LoVo (cell line): Measurements from ENCODE around the gene RGMA.
A peak's percentile ranks its signal among the peaks of the same experiment; 100 is the strongest.
"Not testable (repeated sequence)": the region's sequence is repeated elsewhere in the genome, so short reads cannot be mapped to it uniquely, and the experiment has no call there.

ENCODE experiments used
- DNase-seq: peaks from one replicate; pipeline ENCODE4 v3.0.0-alpha.2; 2016; ENCODE audit warnings: low spot score

Gene RGMA

DNA sequence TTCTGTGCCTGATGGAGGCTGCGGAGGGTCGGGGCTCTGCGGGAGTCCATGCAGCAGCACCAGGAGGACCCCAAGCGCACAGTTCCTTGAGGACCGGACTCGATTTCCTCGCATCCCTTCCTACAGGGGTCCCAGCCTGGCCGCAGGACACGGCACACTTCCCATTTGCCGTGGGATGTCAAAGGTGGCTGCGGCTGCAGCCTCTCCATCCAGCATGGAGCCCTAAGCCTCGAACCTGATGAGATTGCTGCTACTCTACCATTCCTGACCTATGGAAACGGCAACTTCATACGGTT is 40.6 kb downstream of the RGMA start:
- no peak for DNase-seq

DNA sequence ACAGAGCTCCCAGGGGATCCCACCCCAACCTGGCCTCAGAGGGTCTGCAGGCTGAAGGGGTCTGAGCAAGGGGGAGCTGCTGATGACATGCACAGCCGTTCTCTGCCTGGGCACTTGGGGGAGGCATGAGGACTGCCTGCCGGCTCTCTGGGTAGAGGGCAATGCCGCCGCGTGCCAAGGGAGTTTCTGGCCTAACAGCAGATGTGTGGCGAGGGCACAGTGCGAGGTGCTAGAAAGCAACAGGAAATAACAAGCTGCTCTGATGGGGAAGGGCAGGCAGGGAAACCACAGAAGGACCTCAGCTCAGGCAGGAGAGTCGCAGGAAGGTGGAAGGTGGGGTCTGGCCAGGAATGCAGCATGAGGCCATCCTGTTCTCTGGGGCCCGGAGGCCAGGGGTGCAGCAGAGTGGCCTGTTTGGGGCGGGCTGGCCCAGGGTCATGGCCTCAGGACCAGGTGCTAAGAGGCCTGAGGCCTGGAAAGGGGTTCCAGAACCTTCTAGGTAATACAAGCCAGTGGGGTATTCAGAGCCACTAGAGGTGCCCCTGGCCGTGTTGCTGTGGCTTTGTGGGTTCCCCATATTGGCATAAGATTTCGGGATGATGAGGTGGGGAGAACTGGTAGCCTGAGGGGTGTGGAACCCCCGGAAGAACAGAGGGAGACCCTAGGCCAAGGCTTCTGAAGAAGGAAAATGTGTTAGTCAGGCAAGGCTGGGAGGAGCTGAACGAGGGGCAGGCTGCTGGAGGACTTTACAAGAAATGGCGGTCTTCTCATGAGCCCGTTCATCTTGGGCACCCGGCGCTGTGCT is 41.2 kb downstream of the RGMA start:
- DNase-seq = no peak

DNA sequence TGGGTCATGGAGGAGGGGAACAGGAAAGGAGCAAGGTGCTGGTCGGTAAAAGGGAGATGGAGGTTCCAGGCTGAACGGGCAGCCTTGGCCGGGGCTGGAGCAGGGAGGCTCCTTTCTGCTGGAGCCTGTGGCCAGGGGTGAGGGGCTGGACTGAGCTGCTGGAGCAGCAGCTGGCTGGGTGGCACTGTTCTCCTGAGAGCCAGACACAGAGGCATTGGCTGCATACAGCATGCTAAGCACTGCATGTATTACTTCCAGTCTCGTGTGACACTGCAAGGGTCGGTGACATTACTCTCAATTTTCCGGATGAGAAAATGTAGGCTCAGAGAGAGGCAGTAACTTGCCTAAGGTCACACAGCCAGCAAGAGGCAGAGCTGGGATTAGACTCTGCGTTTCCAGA is 42.3 kb downstream of the RGMA start:
- DNase-seq = no peak

DNA sequence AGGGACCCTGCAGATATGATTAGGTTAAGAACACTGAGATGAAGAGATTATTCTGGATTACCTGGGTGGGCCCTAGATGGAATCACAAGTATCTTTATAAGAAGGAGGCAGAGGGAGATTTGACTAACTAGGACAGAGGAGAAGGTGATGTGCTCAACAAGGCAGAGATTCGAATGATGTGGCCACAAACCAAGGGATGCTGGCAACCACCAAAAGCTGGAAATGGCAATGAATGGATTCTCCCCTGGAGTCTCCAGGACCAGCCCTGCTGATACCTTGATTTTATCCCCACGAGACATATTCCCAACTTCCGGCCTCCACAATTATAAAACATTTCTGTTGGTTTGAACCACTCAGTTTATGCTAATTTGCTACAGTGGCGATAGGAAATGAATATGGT is 42.9 kb downstream of the RGMA start:
- no peak for DNase-seq

DNA sequence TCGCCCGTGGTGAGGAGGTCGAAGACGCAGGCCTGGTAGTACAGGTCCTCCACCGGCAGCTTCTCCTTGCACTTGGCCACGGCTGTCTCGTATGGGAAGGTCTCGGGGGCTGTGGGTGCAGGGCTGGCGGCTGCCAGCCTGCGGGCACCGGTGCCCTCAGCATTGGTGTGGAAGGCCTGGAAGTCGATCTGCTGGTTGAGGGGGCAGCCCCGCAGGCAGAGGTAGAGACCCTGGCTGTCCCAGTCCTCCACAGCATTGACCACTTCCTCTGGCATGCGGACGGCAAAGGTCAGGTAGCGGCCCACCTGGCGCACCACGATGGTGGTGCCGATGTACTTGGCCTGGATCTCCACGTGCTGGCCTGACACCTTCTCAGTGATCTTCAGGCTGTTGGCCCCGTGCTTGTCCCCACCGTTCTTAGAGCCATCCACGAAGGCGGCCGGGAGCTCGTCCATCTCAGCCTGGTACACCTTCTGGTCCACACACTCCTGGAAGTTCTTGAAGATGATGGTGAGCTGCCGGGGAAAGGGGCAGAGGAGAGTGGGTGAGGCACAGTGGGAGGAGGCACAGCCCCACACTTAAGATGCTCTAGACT is 43.7 kb downstream of the RGMA start:
- no peak for DNase-seq

DNA sequence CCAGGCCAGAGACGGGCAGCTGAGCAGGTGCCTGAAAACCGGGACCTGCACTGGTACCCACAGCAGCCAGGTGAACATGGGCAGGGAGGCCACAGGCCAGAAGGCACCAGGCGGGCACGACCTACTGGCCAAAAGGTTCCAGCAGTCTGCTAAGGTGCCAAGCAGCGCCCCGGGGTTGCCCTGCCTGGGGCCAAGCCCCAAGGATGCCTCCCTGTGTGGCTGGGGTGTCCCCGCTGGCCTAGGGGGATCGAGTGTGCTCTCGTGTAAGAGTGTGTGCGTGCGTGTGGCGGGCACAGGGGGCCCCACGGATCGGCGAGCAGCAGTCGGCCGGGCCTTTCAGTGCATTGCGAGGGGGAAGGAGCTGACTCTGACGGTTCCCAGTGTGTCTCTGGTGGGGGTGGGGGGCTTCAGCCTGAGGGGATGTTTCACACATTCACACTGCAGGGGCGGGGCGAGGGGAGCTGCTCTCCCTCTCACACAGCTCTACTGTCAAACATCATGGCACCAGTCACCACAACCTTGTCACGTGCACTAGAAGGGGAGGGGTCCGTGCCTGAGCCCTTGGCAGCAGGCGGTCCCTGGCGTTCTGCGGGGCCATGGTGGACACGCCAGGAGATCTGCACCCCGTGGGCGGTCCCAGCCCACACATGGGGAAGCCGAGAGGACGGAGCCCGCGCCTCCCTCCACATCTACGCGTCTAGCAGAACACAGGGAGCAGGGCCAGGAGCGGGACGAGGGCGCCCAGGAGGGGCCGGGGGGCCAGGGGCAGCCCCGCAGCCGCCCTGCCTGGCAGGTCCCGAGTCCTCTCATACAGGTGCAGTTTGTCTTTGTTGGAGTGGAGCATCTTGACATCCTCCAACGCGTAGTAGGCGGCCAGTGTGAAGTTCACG is 44.5 kb downstream of the RGMA start:
- no peak for DNase-seq

DNA sequence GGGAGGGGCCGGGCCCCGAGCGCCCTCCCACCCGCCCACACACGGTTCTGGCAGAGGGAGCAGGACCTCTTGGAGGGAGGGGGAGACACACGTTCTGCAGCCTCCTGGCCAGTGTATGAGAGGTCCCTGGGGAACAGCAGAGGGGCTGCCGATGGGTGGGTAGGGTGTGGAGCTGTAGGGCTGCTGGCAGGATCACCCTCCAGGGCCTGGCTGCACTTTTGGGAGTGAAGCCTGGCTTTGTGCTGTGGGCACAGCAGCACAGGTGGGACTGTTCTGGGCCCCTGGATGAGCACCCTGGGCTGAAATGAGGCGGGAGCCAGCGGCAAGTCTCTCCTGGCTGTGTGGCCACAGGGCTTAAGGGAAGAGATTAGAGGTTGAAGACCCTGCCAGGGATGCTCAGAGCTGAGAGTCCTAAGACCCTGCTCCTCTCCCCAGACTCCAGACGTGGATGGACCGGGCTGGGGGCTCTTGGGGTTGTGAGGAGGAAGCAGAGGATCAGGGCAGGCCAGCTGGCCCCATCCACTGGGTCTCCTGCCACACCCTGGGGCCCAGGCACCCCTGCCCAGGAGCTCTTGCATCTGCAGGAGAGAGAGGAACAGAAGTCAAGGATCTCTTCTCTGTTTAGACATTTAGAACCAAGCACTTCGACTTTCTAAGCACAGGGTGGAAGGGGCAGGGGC is 45.2 kb downstream of the RGMA start:
- DNase-seq = no peak

DNA sequence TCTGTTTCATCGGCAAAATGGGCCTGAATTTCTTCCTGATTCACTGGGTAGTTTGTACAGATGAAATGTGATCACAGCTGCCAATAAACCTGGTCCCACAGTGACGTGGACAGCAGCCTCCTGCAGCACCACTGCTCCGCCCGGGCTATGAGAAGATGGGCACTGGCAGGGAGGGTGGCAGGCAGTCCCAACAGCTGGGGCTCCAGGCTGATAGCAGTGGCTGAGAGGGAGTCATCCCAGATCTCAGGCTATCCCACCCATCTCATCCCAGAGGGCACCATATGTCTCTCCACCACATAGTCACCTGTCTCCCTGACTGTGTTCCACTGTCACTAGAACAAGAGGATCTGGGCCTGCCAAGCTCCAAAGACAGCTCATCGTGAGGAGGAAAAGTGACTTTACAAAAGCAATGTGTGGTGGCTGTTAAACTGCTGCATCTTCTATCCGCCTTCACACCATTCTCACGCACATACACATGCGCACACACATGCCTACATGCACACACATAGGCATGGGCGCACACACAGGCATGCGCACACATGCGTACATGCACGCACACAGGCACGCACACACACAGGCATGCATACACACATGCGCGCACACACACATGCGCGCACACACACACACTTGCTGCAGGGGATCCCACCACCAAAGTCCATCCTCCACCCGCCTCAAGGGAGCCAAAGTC is 46.2 kb downstream of the RGMA start:
- DNase-seq = no peak

DNA sequence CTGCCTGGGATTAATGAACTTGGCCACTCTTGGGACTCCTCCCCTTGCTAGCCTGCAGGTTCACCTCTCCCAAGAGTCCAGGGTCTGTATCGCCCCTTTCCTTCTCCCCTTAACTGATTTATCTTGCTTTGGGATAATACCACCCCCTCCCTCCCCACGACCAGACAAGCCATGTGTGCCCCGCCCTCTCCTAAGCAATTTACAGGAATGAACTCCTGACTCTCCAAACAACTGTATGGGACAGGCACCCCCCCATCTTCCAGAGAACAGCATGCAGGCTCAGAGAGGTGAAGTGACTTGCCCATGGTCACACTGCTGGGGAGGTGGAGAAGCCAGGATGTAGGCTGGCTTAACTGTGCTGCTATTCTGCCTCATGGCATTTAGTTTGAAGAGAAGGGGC is 46.8 kb downstream of the RGMA start:
- DNase-seq = no peak

DNA sequence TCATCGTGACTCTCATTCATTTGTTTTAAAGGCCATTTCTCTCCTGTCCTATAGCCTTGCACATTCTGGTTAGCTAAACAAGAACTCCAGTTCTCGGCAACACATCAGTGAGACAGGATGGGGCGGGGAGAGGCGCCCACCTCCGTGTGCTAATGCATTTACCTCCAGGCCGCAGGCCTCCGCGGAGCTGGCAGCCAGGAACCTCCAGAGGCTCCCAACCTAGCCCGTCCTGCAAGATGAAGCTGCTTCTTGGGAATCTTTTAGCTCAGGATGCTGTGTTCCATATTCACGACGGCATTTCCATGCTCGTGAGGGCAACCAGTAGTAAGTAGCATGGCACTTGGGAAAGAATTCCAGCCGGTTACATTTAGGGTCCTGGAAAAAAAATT is 47.9 kb downstream of the RGMA start:
- no peak for DNase-seq

DNA sequence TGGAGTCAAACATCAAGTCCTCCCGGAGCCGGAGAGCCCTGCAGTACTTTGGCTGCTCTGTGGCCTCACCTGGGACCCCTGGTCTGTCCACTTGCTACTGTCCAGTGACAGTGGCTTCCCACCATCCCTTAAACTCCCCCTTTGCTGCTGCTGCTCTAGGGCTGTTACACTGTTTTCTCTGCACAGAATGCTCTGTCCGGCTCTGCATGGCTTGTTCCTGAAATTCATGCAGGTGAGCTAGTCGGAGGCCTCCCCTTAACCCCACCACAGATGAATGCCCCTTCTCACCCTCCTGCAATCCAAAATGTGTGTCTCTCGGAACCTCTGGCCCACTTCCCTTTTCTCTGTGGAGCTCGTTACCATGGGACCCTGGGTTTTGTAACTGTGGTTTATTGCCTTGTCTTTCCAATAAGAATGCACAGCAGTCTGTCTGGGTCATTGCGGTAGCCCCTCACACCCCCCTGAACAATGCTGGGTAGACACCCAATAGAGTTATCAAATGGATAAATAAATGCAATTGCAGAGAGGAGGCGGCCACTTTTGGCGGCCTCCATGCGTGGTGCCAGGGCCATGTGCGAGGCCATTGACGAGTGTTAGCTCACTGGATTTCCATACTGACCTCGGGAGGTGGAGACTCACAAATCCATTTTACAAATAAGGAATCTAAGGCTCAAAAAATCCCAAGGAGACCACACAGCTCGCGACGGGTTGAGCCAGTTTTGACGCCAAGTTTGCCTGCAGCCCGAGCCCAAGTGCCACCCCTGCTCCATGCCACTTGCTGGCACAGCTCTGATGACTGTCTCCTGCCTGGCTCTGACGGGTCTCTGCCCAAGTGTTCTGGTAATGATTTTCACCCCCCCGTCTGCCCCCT is 48.5 kb downstream of the RGMA start:
- DNase-seq = no peak

DNA sequence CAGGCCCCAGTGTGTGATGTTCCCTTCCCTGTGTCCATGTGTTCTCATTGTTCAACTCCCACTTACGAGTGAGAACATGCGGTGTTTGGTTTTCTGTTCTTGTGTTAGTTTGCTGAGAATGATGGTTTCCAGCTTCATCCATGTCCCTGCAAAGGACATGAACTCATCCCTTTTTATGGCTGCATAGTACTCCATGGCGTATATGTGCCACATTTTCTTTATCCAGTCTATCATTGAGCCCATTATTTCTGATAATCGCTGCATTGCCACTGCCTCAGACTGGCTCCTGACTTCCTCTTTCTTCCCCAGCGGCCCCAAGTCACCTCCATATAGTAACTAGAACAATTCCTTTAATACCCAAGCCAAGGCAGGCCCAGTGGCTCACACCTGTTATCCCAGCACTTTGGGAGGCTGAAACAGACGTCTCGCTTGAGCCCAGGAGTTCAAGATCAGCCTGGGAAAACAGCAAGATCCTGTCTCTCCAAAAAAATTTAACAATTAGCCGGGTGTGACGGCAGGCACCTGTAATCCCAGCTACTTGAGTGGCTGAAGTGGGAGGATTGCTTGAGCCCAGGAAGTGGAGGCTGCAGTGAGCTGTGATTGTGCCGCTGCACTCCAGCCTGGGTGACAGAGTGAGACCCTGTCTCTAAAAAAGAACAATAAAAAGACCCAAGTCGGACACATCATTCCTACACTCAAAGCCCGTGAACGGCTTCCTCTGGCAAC is 49.3 kb downstream of the RGMA start:
- DNase-seq = not testable (repeated sequence)

DNA sequence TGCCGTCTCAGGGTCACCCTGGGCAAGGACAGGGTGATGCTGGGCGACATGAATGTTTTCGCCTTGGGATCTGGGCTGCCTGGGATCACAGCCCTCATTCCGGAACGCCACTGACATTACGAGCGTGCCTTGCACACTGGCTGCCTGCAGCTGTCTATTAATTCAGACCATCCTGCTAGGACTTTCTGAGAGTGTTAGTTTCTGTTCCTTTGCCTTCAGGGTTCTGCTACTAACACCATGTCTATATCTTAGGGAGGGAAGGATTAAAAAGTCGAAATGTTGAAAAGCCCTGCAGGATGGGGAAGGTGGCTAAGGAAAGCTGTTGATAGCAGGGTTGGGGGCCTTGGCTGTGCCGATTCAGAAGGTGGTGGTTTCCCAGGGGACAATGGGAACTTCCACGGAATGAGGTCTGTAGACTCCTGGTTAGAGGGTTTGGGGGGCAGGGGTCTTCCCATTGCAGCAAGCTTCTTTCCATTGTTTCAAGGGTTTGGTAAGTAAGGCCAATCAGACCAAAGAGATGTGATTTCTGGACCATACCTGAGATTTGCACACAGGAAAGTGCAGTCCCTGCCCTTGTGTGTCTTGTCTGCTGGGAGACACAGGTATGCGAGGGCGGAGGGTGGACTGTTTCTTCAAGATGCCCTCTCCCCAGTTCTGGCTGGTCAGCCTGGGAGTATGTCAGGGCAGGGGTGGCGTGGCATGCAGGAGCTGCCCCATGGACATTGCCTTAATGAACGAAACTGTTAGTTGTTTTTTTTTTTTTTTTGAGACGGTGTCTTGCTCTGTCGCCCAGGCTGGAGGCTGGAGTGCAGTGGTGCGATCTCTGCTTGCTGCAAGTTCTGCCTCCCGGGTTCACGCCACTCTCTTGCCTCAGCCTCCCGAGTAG is 50.9 kb downstream of the RGMA start:
- no peak for DNase-seq

DNA sequence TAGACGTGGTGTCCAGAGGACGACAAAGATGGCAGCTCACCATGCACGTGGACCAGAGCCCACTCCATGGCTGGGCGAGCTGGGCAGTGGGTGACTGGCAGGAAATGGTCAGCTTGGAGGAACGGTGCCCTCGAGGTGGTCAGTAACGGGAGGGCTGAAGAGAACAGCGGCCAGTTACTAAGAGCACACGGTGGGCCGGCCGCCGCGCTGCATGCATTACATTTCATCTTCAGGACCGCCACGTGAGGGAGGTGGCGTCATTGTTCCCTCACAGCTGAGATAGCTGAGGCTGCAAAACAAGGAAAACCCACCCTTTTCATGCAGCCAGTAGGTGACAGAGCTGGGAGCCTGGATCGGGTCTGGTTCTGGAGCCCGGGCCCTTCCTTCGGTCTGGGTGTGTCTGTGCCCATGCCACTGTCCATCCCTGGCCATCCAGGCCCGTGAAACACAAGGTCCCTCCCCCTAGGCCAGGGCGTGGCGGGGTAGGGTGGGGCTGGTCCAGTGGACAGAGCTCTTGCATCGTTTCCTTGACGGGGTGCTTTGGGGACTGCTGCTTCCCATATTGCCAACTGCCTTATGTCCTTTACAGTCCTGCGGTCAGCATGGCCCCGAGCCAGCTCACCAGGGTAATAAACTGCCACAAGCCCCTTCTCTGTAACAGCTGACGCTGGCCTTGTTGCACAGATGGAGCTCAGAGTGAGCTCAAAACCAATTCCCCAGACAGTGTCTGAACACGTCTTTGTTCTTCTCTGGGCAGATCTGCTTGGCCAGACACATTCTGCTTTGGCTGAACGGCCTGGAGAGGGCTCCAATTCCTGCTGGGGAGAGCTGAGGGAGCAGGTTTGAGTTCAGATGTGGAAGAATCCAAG is 51.8 kb downstream of the RGMA start:
- DNase-seq = no peak

DNA sequence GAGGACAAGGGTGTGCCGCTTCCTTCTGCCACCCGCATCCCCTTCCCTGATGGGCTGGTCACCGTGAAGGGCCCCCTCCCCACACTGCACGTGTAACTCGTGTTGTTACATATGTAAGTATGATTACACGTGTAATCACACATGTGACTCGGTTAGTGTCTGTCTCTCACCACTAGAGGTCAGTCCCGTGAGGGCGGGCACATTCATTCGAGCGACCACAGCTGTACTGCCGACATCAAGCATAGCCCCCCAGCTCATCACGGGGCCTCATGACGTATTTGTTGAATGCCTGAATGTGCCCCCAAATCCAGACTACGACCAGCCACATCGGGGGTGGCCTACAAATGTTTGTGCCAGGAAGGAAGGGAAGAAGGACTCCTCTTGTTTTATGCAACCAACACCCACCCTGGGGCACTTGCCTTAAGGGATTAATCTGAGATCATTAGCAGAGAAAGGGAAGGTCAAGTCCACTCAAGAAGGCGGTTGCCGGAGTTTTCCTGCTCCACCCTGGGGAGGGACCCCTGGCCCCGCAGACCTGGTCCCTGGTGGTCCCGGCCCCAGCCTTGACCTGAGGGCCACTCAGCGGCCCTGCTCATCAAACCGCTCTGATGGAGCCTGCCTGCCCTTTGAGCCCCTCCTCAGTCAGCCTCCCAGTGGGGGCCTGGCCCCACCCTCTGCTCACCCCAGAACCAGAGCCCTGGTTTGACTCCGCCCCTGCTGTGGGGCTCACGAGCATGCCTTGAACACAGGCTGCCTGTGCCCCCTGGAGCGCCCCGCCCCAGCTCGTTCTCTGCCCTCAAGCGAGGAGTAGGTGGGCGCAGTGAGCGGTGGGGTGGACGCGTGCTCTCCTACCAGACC is 52.8 kb downstream of the RGMA start:
- DNase-seq = peak; percentile 22

DNA sequence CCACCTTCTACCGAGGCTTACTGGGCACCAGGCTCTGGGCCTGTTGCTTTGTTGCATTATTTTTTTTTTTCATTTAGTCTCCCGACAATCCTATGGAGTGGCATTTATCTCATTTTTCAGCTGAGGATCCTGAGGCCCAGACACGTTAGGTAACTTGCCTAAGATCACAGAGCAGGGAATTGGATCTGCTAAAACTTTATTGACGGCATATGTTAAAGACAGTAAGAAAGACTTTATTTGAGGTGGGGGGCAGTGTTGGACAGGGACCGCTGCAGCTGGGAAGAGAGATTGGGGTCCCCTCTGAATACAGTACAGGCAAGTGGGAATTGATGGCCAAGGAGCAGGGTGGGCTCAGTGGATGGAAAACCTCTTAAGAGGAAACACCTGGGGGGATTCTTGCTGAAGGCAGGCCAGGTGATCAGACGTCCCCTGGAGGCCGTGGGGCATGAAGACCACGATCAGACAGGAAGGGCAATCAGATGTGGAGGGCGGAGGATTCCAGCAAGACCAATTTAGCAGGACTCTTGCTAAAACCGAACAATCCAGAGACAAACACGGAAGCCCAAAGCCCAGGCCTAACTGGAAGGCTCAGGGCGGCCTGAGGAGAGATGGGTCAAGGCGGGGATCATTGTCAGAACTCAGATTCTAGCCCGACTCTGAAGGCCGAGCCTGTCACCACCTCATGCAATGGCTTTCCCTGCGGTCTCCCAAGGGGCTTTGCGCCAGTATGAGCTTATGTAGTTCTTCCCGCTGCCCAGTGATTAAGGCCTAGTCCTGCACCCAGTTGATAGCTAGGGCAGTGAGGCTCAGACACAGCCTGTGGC is 53.7 kb downstream of the RGMA start:
- DNase-seq = no peak
